GM13976 (cell line): ENCODE measurements around the gene EFTUD2.

Experiments used
- DNase-seq: peaks from one replicate; pipeline ENCODE4 v3.0.0; 2012; ENCODE audit warnings: low spot score
- in situ Hi-C: fragments of 300-500 bp; cut with MboI; formaldehyde crosslinking; loops from one replicate; pipeline ENCODE4 v1.12.0; 2022; ENCODE audit warnings: low sequenced_read_pairs, mixed read lengths, inconsistent platforms; ENCODE audit not compliant: unreplicated experiment
- TF ChIP-seq, protein P1 (sequence below): IDR thresholded peaks from 2 replicates; pipeline ENCODE4 v1.5.1; 2012; ENCODE audit warnings: borderline replicate concordance, mild to moderate bottlenecking; ENCODE audit not compliant: insufficient read depth; ENCODE audit errors: extremely low read depth, missing control alignments, control extremely low read depth

Gene EFTUD2

DNA sequence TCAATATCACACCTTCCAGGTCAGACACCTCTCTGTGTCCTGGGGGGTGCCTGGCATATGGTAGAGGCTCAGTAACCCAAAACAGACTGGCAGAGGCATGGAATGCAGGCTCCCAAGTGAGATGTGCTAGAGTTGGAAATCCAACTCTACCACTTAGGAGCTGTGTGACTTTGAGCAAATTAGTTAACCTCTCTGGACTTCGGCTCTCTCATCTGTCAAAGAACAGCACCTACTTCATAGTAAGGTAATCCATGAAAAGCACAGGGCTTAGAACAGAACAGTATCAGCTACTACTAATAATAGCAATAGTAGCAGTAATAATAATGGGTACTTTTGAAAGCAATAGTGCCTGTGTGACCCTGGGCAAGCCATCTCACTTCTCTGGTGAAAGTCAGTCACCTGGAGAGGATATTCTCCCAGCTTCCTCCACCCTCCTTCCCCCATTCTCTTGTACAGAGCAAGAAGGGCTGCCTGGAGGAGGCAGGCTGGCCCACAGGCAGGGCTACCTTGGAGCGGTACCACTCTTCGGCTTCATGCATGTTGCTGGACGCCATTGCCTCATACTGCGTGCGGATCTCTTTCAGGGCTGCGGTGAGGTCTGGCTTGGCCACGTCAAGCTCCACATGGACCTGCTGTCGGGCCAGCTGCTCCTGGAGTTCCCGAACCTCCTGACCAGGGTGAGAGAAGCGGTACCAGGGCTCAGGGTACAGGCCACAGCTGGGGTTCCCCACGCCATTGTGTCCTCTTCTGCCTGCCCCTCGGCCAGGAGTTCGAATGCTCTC, 13.7 kb upstream of the EFTUD2 start:
- TF ChIP-seq, protein P1, sequence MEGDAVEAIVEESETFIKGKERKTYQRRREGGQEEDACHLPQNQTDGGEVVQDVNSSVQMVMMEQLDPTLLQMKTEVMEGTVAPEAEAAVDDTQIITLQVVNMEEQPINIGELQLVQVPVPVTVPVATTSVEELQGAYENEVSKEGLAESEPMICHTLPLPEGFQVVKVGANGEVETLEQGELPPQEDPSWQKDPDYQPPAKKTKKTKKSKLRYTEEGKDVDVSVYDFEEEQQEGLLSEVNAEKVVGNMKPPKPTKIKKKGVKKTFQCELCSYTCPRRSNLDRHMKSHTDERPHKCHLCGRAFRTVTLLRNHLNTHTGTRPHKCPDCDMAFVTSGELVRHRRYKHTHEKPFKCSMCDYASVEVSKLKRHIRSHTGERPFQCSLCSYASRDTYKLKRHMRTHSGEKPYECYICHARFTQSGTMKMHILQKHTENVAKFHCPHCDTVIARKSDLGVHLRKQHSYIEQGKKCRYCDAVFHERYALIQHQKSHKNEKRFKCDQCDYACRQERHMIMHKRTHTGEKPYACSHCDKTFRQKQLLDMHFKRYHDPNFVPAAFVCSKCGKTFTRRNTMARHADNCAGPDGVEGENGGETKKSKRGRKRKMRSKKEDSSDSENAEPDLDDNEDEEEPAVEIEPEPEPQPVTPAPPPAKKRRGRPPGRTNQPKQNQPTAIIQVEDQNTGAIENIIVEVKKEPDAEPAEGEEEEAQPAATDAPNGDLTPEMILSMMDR: no peak
- in situ Hi-C loops: loop anchor here (10.0 kb wide), 1 partner anchor 192 kb away; no protein-coding TSS in a partner anchor
- no peak for DNase-seq

GRCh38 chr17:44911133-44912001, 12.1 kb upstream of the EFTUD2 start:
- peak; percentile 80 for DNase-seq
- in situ Hi-C loops: loop anchor here (10.0 kb wide), 1 partner anchor 193 kb away; no protein-coding TSS in a partner anchor
- TF ChIP-seq, protein P1: peak; percentile 67

DNA sequence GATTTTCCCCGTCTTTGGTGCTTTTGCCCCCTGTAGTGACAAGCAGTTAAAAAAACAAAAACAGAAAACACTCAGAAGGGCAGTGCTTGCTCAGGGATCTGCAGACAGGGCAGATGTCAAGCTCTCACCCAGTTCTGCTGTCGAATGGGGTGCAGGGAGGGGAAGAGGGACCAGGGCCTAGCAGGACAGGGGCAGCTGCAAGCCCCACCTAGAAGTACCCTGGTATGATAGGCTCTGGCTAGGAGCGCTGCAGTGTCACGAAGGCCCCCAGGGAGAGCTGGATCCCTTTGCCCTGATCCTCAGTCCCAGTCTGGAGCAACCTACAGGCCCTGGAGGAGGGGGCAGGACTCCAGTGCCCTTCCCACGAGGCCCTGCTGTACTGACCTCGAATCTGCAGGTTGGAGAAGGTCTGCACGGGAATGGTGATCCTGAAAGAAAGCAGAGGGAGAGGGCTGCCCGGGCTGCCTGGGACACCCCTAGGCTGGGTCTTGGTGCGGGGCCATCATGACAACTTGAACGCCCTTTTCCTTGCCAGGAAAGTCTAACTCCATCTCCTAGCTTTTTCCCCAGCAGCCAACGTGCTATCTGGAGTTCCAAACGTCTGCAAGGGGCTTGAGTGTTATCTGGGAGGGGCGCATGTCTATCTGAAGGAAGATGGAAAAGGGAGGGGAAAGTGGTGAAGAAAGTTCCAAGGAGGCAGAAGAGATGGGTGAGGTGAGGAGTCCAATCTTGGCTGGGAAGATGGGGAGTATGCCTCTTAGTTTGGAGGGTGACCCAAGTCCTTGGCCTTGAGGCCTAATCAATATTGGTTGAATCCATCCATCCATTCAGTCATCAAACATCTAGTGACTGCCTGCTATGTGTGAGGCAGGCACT, 11.2 kb upstream of the EFTUD2 start:
- in situ Hi-C loops: loop anchor here (10.0 kb wide), 1 partner anchor 194 kb away; no protein-coding TSS in a partner anchor
- no peak for DNase-seq
- TF ChIP-seq, protein P1: no peak

DNA sequence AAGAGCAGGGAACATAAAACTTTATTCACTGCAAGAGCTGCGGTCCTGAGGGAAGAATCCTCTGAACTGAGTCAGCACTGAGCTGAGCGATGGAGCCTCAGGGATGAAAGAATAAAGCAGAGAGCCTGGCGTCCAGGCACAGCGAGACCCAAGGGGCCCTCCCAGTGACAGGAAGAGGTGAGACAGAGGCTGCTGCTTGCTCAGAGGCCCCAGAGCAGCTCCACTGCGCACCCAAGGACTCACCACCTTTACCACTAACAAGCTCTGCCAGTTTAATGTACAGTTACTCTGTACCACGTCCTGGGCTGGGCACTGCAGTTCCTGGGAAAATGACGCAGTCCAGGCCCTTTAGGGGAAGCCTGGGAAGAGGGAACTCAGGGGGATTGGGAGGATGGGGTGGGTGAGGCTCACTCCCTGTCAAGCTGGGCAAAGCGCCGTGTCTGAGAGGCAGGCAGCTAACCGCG, 10.5 kb upstream of the EFTUD2 start:
- TF ChIP-seq, protein P1: no peak
- in situ Hi-C loops: loop anchor here (10.0 kb wide), 1 partner anchor 195 kb away; no protein-coding TSS in a partner anchor
- no peak for DNase-seq

GRCh38 chr17:44908761-44909326, 9.6 kb upstream of the EFTUD2 start:
- TF ChIP-seq, protein P1: no peak
- in situ Hi-C loops: no loop called here
- DNase-seq: no peak
